ENCODE results near the gene RAB6A. TPM values are rescaled to one million over a fixed set of nuclear protein-coding genes. Genes with fewer than 3 reads are reported as not detected.
A peak's percentile ranks its signal among the peaks of the same experiment; 100 is the strongest.

Gene RAB6A
- total RNA-seq, 1 experiment from 2014 or later, result 105 TPM

DNA sequence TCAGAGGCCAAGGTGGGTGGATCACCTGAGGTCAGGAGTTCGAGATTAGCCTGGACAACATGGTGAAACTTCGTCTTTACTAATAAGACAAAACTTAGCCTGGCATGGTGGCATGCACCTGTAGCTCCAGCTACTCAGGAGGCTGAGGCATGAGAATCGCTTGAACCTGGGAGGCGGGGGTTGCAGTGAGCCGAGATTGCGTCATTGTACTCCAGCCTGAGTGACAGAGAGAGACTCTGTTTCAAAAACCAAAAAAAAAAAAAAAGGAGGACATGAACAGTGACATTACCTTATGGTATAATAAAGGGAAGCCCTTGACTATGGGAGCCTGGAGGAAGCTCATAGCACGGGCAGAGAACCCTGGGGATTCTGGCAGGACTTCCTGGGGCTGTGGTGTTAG, 131.0 kb downstream of the RAB6A start:
- ChIA-PET CTCF (interaction anchor here (1.1 kb wide), 1 partner anchor 151 kb away, joined by 3 read pairs; no protein-coding TSS in a partner anchor), POLR2A (ENCODE audit: low non-redundant PET) (no interaction called here)
- H3K4me3 ChIP-seq (ENCODE audit: low read depth, low read length, poor library complexity, severe bottlenecking), result no peak overlapping the region
- intact Hi-C loops (cut with micrococcal nuclease; ENCODE audit: unreplicated experiment), result loop anchor here (10.0 kb wide), 1 partner anchor 155 kb away; no protein-coding TSS in a partner anchor
- no peaks in the 10 kb centered on the region for H3K36me3 ChIP-seq (ENCODE audit: insufficient read depth, low read length, poor library complexity, severe bottlenecking)
- H3K4me1 ChIP-seq (ENCODE audit: insufficient read depth, low read length, poor library complexity, severe bottlenecking), result no peaks in the 10 kb centered on the region
- H3K27ac ChIP-seq (ENCODE audit: low read depth, low read length, poor library complexity, severe bottlenecking), result no peak overlapping the region
- TF ChIP-seq, protein P1, sequence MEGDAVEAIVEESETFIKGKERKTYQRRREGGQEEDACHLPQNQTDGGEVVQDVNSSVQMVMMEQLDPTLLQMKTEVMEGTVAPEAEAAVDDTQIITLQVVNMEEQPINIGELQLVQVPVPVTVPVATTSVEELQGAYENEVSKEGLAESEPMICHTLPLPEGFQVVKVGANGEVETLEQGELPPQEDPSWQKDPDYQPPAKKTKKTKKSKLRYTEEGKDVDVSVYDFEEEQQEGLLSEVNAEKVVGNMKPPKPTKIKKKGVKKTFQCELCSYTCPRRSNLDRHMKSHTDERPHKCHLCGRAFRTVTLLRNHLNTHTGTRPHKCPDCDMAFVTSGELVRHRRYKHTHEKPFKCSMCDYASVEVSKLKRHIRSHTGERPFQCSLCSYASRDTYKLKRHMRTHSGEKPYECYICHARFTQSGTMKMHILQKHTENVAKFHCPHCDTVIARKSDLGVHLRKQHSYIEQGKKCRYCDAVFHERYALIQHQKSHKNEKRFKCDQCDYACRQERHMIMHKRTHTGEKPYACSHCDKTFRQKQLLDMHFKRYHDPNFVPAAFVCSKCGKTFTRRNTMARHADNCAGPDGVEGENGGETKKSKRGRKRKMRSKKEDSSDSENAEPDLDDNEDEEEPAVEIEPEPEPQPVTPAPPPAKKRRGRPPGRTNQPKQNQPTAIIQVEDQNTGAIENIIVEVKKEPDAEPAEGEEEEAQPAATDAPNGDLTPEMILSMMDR (conservative IDR thresholded peaks at IDR 0.05; ENCODE audit: low read depth, low read length), result no peak
- TF ChIP-seq EZH2 (IDR thresholded peaks at IDR 0.05; ENCODE audit: borderline replicate concordance, low read depth, low read length, poor library complexity, severe bottlenecking), result no peak
- BruUV-seq (replicated peaks), result no TSS peak
- no peak for DNase-seq (ENCODE audit: low spot score)
- H3K9me3 ChIP-seq (ENCODE audit: low read depth, low read length, poor library complexity, severe bottlenecking), result no peaks in the 10 kb centered on the region
- H3K27me3 ChIP-seq (replicated peaks; ENCODE audit: insufficient read depth, low read depth, low read length, poor library complexity), result no peaks in the 10 kb centered on the region

DNA sequence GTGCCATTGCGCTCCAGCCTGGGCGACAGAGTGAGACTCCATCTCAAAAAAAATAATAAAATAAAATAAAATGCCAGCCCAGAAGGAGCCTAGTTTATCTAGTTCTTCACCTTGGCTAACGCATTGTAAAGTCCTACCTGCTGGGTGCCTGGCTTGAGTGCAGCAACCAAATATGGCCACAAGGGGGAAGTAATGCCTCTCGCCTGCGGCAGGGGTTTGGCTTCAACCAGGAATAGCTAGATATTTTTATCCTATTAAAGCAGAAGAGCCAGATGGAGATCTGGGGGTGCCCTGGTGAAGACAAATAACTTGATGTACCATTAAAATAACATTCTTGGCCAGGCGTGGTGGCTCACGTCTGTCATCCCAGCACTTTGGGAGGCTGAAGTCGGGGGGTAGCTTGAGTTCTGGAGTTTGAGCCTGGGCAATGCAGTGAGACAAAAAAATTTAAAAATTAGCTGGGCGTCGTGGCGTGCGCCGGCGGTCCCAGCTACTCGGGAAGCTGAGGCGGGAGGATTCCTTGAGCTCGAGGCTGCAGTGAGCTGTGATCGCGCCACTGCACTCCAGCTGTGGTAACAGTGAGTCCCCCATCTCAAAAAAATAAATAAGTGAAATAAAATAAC, 135.1 kb downstream of the RAB6A start:
- ChIA-PET POLR2A (ENCODE audit: low non-redundant PET) (no interaction called here), CTCF (interaction anchor here (0.6 to 2.8 kb wide), 16 partner anchors 10 to 945 kb away, joined by 3 to 39 read pairs (median 4); partner anchors contain the start of gene FAM168A)
- Histone ChIP-seq H3K36me3 (ENCODE audit: insufficient read depth, low read length, poor library complexity, severe bottlenecking) (no peaks in the 10 kb centered on the region), H3K4me1 (ENCODE audit: insufficient read depth, low read length, poor library complexity, severe bottlenecking) (no peaks in the 10 kb centered on the region), H3K9me3 (ENCODE audit: low read depth, low read length, poor library complexity, severe bottlenecking) (no peaks in the 10 kb centered on the region), H3K27me3 (replicated peaks; ENCODE audit: insufficient read depth, low read depth, low read length, poor library complexity) (no peaks in the 10 kb centered on the region), H3K27ac (ENCODE audit: low read depth, low read length, poor library complexity, severe bottlenecking) (no peak overlapping the region), H3K4me3 (ENCODE audit: low read depth, low read length, poor library complexity, severe bottlenecking) (peak overlapping the region; percentile 20)
- intact Hi-C loops (cut with micrococcal nuclease; ENCODE audit: unreplicated experiment), result loop anchor here (1.0 to 10.0 kb wide), 3 partner anchors 35 to 305 kb away; no protein-coding TSS in a partner anchor
- no TSS peak for BruUV-seq (replicated peaks)
- peak; percentile 87 for DNase-seq (ENCODE audit: low spot score)
- TF ChIP-seq, protein P1 (conservative IDR thresholded peaks at IDR 0.05; ENCODE audit: low read depth, low read length), result peak; percentile 94
- no peak for TF ChIP-seq EZH2 (IDR thresholded peaks at IDR 0.05; ENCODE audit: borderline replicate concordance, low read depth, low read length, poor library complexity, severe bottlenecking)

Other genes with a start within 250 kb of the RAB6A start
- 46.1 and 53.1 TPM in 2 replicates for gene FAM168A, start 163.0 kb downstream of the RAB6A start, total RNA-seq (2021)
- gene PLEKHB1, start 114.5 kb downstream of the RAB6A start, total RNA-seq (2021), result 0.15 TPM in 1 of 2 replicates, not detected in the other
- gene MRPL48, start 26.8 kb upstream of the RAB6A start, total RNA-seq (2021), result 87.4 and 92.6 TPM in 2 replicates
- 112 and 113 TPM in 2 replicates for gene COA4, start 115.8 kb upstream of the RAB6A start, total RNA-seq (2021)
- 20.3 and 25.0 TPM in 2 replicates for gene PAAF1, start 115.9 kb upstream of the RAB6A start, total RNA-seq (2021)
- 0.41 TPM in 1 of 2 replicates, not detected in the other for gene DNAJB13, start 190.0 kb upstream of the RAB6A start, total RNA-seq (2021)
- 88.5 and 106 TPM in 2 replicates for gene UCP2, start 221.8 kb upstream of the RAB6A start, total RNA-seq (2021)
- 2.3 and 3.6 TPM in 2 replicates for gene UCP3, start 248.0 kb upstream of the RAB6A start, total RNA-seq (2021)

Measured in A673 (cell line).